ENCODE results near the gene SLF2. TPM values are rescaled to one million over a fixed set of nuclear protein-coding genes. Genes with fewer than 3 reads are reported as not detected.

SLF2 gene
- total and polyA plus RNA-seq, 2 of the 13 experiments (the other 11 are each of a cell fraction or from before 2014, with no cell fraction given) = 12.2 to 48.1 TPM

GRCh38 chr10:100970914-100971811, 58.4 kb downstream of the SLF2 start (continued):
- no peak for TF ChIP-seq KIAA2018 (CRISPR knock-in tag; IDR thresholded peaks at IDR 0.05; ENCODE audit: borderline replicate concordance)
- no peak for TF ChIP-seq ZNF773 (CRISPR knock-in tag; IDR thresholded peaks at IDR 0.05; ENCODE audit: borderline replicate concordance)
- peak; percentile 48; the same call in 1 of the 2 replicates for TF ChIP-seq KDM1A (CRISPR knock-in tag; IDR thresholded peaks at IDR 0.05)
- peak; percentile 31; the same call in 1 of the 2 replicates for TF ChIP-seq CHD4 (IDR thresholded peaks at IDR 0.05; ENCODE audit: borderline replicate concordance, low read length)
- TF ChIP-seq BRF2 (CRISPR knock-in tag; IDR thresholded peaks at IDR 0.05) = no peak
- peak; percentile 74; the same call in 1 of the 2 replicates for TF ChIP-seq ZNF740 (CRISPR knock-in tag; IDR thresholded peaks at IDR 0.05)
- no peak for TF ChIP-seq ZHX1 (CRISPR knock-in tag; IDR thresholded peaks at IDR 0.05; ENCODE audit: low read depth)
- TF ChIP-seq GTF2F1 (IDR thresholded peaks at IDR 0.05; ENCODE audit: low read length) = no peak
- peak; percentile 93 for TF ChIP-seq ESRRA (CRISPR knock-in tag; IDR thresholded peaks at IDR 0.05; ENCODE audit: low read depth)
- TF ChIP-seq DZIP1 (CRISPR knock-in tag; IDR thresholded peaks at IDR 0.05) = no peak

Data from HepG2 (cell line).